GM19468 (cell line): ENCODE measurements around the gene IDH3G.

Experiments
- ATAC-seq: cut with Tn5 transposase; IDR thresholded peaks from one replicate; pipeline ENCODE4 v1.9.1; 2021; ENCODE audit warnings: mild to moderate bottlenecking, moderate library complexity, moderate number of reproducible peaks; ENCODE audit not compliant: unreplicated experiment; ENCODE audit errors: extremely low read depth

Gene IDH3G

GRCh38 chrX:153816831-153817690, 22.9 kb upstream of the IDH3G start:
- ATAC-seq = no peak

GRCh38 chrX:153814591-153815315, 20.6 kb upstream of the IDH3G start:
- ATAC-seq = no peak

GRCh38 chrX:153813161-153813560, 19.0 kb upstream of the IDH3G start:
- no peak for ATAC-seq

GRCh38 chrX:153812220-153812619, 18.0 kb upstream of the IDH3G start:
- no peak for ATAC-seq

- ATAC-seq = no peak
These were observed 13.8 kb upstream of the IDH3G start for GRCh38 chrX:153807976-153808375.

GRCh38 chrX:153806999-153807575, 12.9 kb upstream of the IDH3G start:
- no peak for ATAC-seq

GRCh38 chrX:153805436-153805835, 11.3 kb upstream of the IDH3G start:
- ATAC-seq = no peak

- ATAC-seq = no peak
These were observed 10.4 kb upstream of the IDH3G start for GRCh38 chrX:153804621-153805020.

GRCh38 chrX:153804100-153804595, 10.0 kb upstream of the IDH3G start:
- no peak for ATAC-seq

- no peak for ATAC-seq
These were observed 9.3 kb upstream of the IDH3G start for GRCh38 chrX:153803211-153804099.

- ATAC-seq = no peak
These were observed 8.4 kb upstream of the IDH3G start for GRCh38 chrX:153802513-153803045.

GRCh38 chrX:153801669-153802068, 7.5 kb upstream of the IDH3G start:
- no peak for ATAC-seq

GRCh38 chrX:153800746-153801145, 6.6 kb upstream of the IDH3G start:
- ATAC-seq = no peak

GRCh38 chrX:153800177-153800722, 6.1 kb upstream of the IDH3G start:
- no peak for ATAC-seq

GRCh38 chrX:153799326-153799725, 5.2 kb upstream of the IDH3G start:
- no peak for ATAC-seq

GRCh38 chrX:153797415-153798015, 3.3 kb upstream of the IDH3G start:
- no peak for ATAC-seq

- no peak for ATAC-seq
These were observed 982 bp upstream of the IDH3G start for GRCh38 chrX:153794897-153795816.

- no peak for ATAC-seq
These were observed 884 bp downstream of the IDH3G start for GRCh38 chrX:153793291-153793690.
